GM12878 (cell line): ENCODE data around the gene AGO4. TPM values are rescaled to one million over a fixed set of nuclear protein-coding genes. Genes with fewer than 3 reads are reported as not detected.

Source experiments
- ATAC-seq: fragments of 200-7000 bp; cut with Tn5 transposase; 3 replicates; pipeline ENCODE4 v1.9.1; 2020; ENCODE audit warnings: mild to moderate bottlenecking, moderate library complexity
- BruUV-seq: library from RNA; stranded (reverse); fragments of 400-500 nt; replicated peaks from 2 replicates; lab custom pipeline; 2021; lab: Mats Ljungman, UMichigan
- CTCF ChIA-PET: fragments of 300-600 bp; sonication (Branson Sonifier 250); formaldehyde crosslinking; extraction: SDS; loops from one replicate; lab custom pipeline; 2021; ENCODE audit warnings: inconsistent platforms; lab: Yijun Ruan, JAX
- POLR2A ChIA-PET: fragments of 350-600 bp; formaldehyde crosslinking; extraction: SDS; loops from one replicate; lab custom pipeline; 2021; ENCODE audit warnings: inconsistent platforms; lab: Charles Lee
- RAD21 ChIA-PET: fragments of 300-600 bp; sonication (Branson Sonifier 250); formaldehyde crosslinking; loops from one replicate; lab custom pipeline; 2023; ENCODE audit warnings: antibody characterized with exemption; ENCODE audit not compliant: unreplicated experiment; lab: Charles Lee
- SMC1A ChIA-PET: fragments of 300-600 bp; sonication (Branson Sonifier 250); formaldehyde crosslinking; loops from one replicate; lab custom pipeline; 2023; ENCODE audit not compliant: unreplicated experiment, uncharacterized antibody; lab: Charles Lee
- DNase-seq: peaks from one replicate; pipeline ENCODE4 v3.0.0-alpha.2; 2011; ENCODE audit warnings: low read depth, low spot score
- FAIRE-seq: peaks from 3 replicates; lab custom pipeline; 2011; peaks lifted over from hg19 to GRCh38; lab: Jason Lieb, UNC
- H2AFZ ChIP-seq: 2 replicates; pipeline ENCODE4 v1.6.0; 2011; ENCODE audit warnings: low read depth, low read length, control low read depth; ENCODE audit not compliant: control insufficient read depth
- H3K27ac ChIP-seq: 2 replicates; pipeline ENCODE4 v1.5.1; 2011; ENCODE audit warnings: control low read depth; ENCODE audit not compliant: control insufficient read depth, insufficient read depth
- H3K27me3 ChIP-seq, 2 experiments: replicated peaks in 1 of 2; 2 replicates each; pipeline versions ENCODE4 v1.6.0 to v1.6.1; 2011; ENCODE audit warnings: low read length in 1 of 2; ENCODE audit not compliant: control insufficient read depth in 2 of 2, insufficient read depth in 2 of 2
- H3K36me3 ChIP-seq, 2 experiments: 2 replicates each; pipeline ENCODE4 v1.5.1; 2011; ENCODE audit warnings: low read length in 1 of 2; ENCODE audit not compliant: control insufficient read depth in 2 of 2, insufficient read depth in 2 of 2
- H3K4me1 ChIP-seq: 2 replicates; pipeline ENCODE4 v1.6.1; 2011; ENCODE audit warnings: mild to moderate bottlenecking, low read length, moderate library complexity, mixed read lengths; ENCODE audit not compliant: control insufficient read depth, insufficient read depth
- H3K4me2 ChIP-seq: 2 replicates; pipeline ENCODE4 v1.6.0; 2011; ENCODE audit warnings: control low read depth; ENCODE audit not compliant: control insufficient read depth, insufficient read depth
- H3K4me3 ChIP-seq: fragments of 200-600 bp; sonication (generic); 2 replicates; pipeline ENCODE4 v1.5.1; 2016
- H3K79me2 ChIP-seq: 2 replicates; pipeline ENCODE4 v1.6.0; 2011; ENCODE audit warnings: low read length; ENCODE audit not compliant: control insufficient read depth, insufficient read depth
- H3K9ac ChIP-seq: 2 replicates; pipeline ENCODE4 v1.8.0; 2011; ENCODE audit warnings: low read length, control low read depth, mixed read lengths; ENCODE audit not compliant: control insufficient read depth, insufficient read depth
- H3K9me3 ChIP-seq: replicated peaks from 3 replicates; pipeline ENCODE4 v1.5.1; 2011; ENCODE audit warnings: mild to moderate bottlenecking, low read length; ENCODE audit not compliant: control insufficient read depth, insufficient read depth
- H4K20me1 ChIP-seq: 2 replicates; pipeline ENCODE4 v1.6.0; 2011; ENCODE audit not compliant: control insufficient read depth, insufficient read depth
- CBFB ChIP-seq: IDR thresholded peaks from 2 replicates; pipeline ENCODE4 v1.6.1; 2016; ENCODE audit warnings: antibody characterized with exemption, low read depth
- DPF2 ChIP-seq: fragments of 450-650 bp; IDR thresholded peaks from 2 replicates; pipeline ENCODE4 v1.6.1; 2017; ENCODE audit warnings: mild to moderate bottlenecking
- POU2F2 ChIP-seq: IDR thresholded peaks from 3 replicates; pipeline ENCODE4 v1.6.1; 2011; ENCODE audit warnings: low read depth, mild to moderate bottlenecking, low read length, borderline replicate concordance
- YY1 ChIP-seq: IDR thresholded peaks from 2 replicates; pipeline ENCODE4 v1.6.1; 2011; ENCODE audit warnings: low read depth, mild to moderate bottlenecking, low read length
- ZSCAN29 ChIP-seq: fragments of 450-650 bp; IDR thresholded peaks from 2 replicates; pipeline ENCODE4 v1.6.1; 2017; ENCODE audit warnings: mild to moderate bottlenecking, moderate library complexity
- WGBS: methylation state at CpG from one replicate; pipeline ENCODE4 v1.1.6; 2016; ENCODE audit warnings: low lambda C conversion rate; ENCODE audit not compliant: insufficient replicate concordance, insufficient coverage; ENCODE audit errors: missing lambda C conversion rate; 5-methylcytosine and 5-hydroxymethylcytosine counted together
- in situ Hi-C: fragments of 300-500 bp; cut with MboI; formaldehyde crosslinking; loops from 9 replicates; pipeline ENCODE4 v1.14.3; 2018; ENCODE audit warnings: mixed read lengths
- intact Hi-C: fragments of 100-400 bp; cut with micrococcal nuclease; formaldehyde crosslinking; loops from one replicate; pipeline ENCODE4 v1.14.2; 2022; ENCODE audit not compliant: unreplicated experiment
- polyA plus RNA-seq, 11 experiments: library from polyadenylated mRNA; depleted of rRNA in 4 of 11; unstranded in 6 of 11; stranded (reverse) in 5 of 11; fragments of >200 nt; fragmentation: Nextera tagmentation in 4 of 11; fragmentation: Illumina TruSeq in 1 of 11; extraction: Ambion mirVana in 4 of 11; extraction: Trizol in 1 of 11; gene quantifications; 1 replicate in 1 of 11; 2 replicates in 10 of 11; pipeline versions ENCODE4 v1.2.1 to v1.2.3, GENCODE V29; 2011 to 2016; ENCODE audit warnings: inconsistent platforms in 2 of 11, missing spikeins in 2 of 11, low read depth in 1 of 11
- total RNA-seq, 4 experiments: library from RNA; depleted of rRNA in 3 of 4; stranded (reverse); fragments of >200 nt in 3 of 4; fragmentation: Illumina TruSeq in 1 of 4; extraction: Trizol in 1 of 4; gene quantifications; 2 replicates each; pipeline versions ENCODE4 v1.2.1 to v1.2.3, GENCODE V29; 2013 to 2021
- TF ChIP-seq, protein P1 (sequence below): fragments of 450-650 bp; formaldehyde crosslinking; IDR thresholded peaks from 2 replicates; pipeline ENCODE4 v1.4.0; 2020; ENCODE audit warnings: mild to moderate bottlenecking, moderate library complexity
- TF ChIP-seq, protein P2 (sequence below): fragments of 450-650 bp; IDR thresholded peaks from 2 replicates; pipeline ENCODE4 v1.6.1; 2016; ENCODE audit warnings: mild to moderate bottlenecking

The AGO4 gene
- total and polyA plus RNA-seq, 10 of the 15 experiments (the other 5 are each of a cell fraction or from before 2014, with no cell fraction given): 1.2 to 7.9 (median 3.2) TPM

- no peaks in the 10 kb centered on the region for H3K79me2 ChIP-seq
- H2AFZ ChIP-seq: no peak overlapping the region
- SMC1A ChIA-PET: no interaction called here
- intact Hi-C loops (no loop called here), in situ Hi-C loops (no loop called here)
- no peaks in the 10 kb centered on the region for H3K4me1 ChIP-seq
- no peaks in the 10 kb centered on the region for H3K9me3 ChIP-seq
- FAIRE-seq (no peak), DNase-seq (no peak), ATAC-seq (no peak)
- no peaks in the 10 kb centered on the region for H3K27me3 ChIP-seq
- TF ChIP-seq YY1: no peak
- TF ChIP-seq DPF2: no peak
- TF ChIP-seq POU2F2: no peak
- no peak for TF ChIP-seq CBFB
- TF ChIP-seq ZSCAN29: no peak
- TF ChIP-seq, protein P1, sequence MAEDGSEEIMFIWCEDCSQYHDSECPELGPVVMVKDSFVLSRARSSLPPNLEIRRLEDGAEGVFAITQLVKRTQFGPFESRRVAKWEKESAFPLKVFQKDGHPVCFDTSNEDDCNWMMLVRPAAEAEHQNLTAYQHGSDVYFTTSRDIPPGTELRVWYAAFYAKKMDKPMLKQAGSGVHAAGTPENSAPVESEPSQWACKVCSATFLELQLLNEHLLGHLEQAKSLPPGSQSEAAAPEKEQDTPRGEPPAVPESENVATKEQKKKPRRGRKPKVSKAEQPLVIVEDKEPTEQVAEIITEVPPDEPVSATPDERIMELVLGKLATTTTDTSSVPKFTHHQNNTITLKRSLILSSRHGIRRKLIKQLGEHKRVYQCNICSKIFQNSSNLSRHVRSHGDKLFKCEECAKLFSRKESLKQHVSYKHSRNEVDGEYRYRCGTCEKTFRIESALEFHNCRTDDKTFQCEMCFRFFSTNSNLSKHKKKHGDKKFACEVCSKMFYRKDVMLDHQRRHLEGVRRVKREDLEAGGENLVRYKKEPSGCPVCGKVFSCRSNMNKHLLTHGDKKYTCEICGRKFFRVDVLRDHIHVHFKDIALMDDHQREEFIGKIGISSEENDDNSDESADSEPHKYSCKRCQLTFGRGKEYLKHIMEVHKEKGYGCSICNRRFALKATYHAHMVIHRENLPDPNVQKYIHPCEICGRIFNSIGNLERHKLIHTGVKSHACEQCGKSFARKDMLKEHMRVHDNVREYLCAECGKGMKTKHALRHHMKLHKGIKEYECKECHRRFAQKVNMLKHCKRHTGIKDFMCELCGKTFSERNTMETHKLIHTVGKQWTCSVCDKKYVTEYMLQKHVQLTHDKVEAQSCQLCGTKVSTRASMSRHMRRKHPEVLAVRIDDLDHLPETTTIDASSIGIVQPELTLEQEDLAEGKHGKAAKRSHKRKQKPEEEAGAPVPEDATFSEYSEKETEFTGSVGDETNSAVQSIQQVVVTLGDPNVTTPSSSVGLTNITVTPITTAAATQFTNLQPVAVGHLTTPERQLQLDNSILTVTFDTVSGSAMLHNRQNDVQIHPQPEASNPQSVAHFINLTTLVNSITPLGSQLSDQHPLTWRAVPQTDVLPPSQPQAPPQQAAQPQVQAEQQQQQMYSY (CRISPR knock-in tag): no peak
- TF ChIP-seq, protein P2, sequence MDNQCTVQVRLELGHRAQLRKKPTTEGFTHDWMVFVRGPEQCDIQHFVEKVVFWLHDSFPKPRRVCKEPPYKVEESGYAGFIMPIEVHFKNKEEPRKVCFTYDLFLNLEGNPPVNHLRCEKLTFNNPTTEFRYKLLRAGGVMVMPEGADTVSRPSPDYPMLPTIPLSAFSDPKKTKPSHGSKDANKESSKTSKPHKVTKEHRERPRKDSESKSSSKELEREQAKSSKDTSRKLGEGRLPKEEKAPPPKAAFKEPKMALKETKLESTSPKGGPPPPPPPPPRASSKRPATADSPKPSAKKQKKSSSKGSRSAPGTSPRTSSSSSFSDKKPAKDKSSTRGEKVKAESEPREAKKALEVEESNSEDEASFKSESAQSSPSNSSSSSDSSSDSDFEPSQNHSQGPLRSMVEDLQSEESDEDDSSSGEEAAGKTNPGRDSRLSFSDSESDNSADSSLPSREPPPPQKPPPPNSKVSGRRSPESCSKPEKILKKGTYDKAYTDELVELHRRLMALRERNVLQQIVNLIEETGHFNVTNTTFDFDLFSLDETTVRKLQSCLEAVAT: no peak
- H3K9ac ChIP-seq: no peak overlapping the region
- no peak overlapping the region for H3K27ac ChIP-seq
- RAD21 ChIA-PET: no interaction called here
- H3K4me3 ChIP-seq: no peak overlapping the region
- 82% methylated on average over 1 of the region's 1 CpG for WGBS
- H4K20me1 ChIP-seq: no peaks in the 10 kb centered on the region
- POLR2A ChIA-PET: no interaction called here
- no peaks in the 10 kb centered on the region for H3K36me3 ChIP-seq
- CTCF ChIA-PET: no interaction called here
- no TSS peak for BruUV-seq
- no peak overlapping the region for H3K4me2 ChIP-seq
Observed at GRCh38 chr1:35825255-35825654, 17.4 kb downstream of the AGO4 start.
